Measurements from ENCODE around the gene KLHL40.
A peak's percentile ranks its signal among the peaks of the same experiment; 100 is the strongest.

The KLHL40 gene

DNA sequence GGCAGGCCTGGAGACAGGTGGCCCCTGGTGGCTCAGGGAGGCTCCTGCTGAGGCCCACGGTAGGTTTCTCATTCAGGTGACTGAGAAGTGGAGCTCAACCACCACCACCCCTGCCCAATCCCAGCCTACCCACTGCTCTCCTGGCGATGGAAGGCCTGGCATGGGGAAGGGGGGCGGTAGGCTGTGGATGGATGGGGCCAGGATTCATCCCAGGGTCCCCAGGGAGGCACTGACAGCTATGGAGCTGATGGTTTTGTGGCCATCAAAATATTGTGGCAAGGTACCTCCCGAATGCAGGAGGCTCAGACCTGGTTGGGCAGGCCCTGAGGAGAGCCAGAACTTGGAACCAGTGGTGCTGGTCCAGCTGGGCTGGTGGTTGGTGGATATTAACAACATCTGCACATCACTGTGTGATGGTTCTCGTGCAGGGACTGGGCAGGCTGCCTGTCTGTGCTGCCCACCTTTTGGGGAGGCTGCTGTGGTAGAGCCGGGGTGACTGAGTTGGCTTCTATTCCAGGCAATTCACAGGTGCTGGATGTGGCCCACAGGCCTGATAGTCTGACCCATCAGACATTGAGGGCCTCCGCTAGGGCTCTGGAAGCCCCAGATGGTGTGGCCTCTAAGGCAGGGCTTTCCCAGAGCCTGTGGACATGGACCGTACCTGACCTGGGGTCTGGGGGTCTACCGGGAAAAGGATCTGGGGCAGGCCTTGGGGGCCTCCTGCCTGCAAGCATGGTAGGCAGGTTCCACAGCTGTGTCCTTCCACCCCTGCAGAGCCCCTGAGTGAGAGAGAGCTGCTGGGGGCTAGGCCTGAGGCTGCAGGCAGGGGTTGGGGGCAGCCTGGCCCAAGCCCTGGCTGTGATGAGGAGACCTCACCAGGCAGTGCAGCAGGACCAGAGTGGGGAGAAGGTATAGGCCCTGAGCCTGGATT lies 28.4 kb upstream of the KLHL40 start:
- no peak for DNase-seq (ENCODE audit: low spot score)

DNA sequence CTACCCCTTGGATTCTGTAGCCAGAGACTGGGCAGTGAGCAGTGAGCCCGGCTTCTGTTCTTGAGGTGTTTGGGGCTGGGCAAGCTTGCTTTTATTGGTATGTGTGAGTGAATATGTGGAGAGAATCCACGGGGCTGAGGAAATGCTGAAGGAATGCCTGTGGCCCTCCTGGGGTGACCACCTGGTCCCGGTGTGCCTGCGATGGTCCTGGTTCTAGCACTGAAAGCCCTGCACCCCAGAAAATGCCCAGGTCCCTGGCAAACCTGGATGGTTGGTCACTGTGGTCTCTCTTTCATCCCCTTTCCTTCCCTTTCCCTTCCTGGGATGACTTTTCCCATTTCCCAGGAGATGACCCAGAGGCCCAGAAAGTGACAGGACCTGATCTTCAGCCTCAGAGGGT lies 27.7 kb upstream of the KLHL40 start:
- no peak for DNase-seq (ENCODE audit: low spot score)

DNA sequence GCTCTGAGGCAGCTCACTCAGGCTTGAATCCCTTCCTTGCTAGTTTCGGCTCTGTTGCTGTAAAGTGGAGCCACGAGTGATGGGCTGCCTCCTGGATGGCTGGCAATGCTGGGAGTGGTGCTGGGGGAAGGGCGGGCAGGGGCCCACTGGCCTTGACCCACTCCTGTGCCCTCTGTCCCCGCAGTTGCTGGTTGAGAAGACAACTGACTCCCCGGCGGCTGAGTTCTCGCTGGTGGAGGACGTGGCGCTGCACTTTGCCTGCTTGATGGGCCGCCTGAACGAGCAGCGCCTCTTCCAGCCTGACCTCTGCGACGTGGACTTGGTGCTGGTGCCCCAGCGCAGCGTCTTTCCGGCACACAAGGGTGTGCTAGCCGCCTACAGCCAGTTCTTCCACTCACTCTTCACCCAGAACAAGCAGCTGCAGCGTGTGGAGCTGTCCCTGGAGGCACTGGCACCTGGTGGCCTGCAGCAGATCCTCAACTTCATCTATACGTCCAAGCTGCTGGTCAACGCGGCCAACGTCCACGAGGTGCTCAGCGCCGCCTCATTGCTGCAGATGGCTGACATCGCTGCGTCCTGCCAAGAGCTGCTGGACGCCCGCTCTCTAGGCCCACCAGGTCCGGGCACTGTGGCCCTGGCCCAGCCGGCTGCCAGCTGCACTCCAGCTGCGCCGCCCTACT lies 27.1 kb upstream of the KLHL40 start:
- no peak for DNase-seq (ENCODE audit: low spot score)

DNA sequence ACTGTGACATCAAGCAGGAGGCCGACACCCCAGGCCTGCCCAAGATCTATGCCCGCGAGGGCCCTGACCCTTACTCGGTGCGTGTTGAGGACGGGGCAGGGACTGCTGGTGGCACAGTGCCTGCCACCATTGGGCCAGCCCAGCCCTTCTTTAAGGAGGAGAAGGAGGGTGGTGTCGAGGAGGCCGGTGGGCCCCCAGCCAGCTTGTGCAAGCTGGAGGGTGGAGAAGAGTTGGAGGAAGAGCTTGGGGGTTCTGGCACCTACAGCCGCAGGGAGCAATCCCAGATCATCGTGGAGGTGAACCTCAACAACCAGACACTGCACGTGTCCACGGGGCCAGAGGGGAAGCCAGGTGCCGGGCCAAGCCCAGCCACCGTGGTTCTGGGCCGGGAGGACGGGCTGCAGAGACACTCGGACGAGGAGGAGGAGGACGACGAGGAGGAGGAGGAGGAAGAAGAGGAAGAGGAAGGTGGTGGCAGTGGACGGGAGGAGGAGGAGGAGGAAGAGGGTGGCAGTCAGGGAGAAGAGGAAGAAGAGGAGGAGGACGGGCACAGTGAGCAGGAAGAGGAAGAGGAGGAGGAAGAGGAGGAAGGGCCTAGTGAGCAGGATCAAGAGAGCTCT lies 26.5 kb upstream of the KLHL40 start:
- no peak for DNase-seq (ENCODE audit: low spot score)

DNA sequence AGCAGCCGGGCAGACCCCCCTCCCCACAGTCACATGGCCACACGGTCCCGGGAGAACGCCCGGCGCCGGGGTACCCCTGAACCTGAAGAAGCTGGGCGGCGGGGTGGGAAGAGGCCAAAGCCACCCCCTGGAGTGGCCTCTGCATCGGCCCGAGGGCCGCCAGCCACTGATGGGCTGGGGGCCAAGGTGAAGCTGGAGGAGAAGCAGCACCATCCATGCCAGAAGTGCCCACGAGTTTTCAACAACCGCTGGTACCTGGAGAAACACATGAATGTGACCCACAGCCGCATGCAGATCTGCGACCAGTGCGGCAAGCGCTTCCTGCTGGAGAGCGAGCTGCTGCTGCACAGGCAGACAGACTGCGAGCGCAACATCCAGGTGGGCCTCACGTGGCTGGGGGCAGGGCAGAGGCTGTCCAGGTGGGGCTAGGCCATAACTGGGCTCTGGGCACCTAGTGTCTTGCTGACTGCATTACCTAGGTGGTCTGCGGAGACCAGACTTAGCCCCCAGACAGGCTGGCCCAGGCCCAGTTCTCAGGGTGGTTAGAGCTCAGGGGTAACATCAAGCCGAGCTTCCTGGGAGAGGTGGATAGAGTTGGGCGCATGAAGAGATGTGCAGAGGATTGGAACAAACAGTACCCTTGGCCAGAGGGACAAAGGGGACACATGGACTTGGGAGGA lies 25.7 kb upstream of the KLHL40 start:
- DNase-seq (ENCODE audit: low spot score), result no peak

DNA sequence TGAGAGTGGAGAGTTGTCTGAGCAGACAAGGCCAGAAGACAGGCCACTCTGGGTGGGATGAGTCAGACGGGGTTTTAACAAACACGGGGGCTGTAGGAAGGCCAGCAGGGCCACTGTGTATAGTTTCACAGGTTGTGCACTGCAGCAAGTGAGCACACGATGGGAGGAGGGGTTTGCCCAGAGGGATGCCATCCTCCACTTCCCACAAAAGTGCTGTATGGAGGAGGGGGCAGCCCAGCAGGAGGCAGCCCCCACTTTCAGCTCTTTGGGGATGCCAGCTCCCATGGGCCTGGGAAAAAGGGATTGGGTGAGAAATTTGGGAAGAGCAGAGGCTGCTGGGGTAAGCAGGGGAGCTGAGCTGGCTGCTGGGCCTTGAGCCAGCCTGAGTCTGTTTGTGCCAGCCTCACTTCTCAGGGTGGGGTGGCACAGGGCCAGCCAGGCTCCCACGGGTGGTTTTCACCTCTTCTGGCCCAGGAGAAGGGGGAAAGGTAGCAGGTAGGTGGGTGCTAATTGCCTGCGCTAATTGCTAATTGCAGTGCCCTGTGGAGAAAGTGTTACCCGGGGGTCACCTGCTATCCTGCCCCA lies 25.1 kb upstream of the KLHL40 start:
- DNase-seq (ENCODE audit: low spot score), result peak; percentile 9

DNA sequence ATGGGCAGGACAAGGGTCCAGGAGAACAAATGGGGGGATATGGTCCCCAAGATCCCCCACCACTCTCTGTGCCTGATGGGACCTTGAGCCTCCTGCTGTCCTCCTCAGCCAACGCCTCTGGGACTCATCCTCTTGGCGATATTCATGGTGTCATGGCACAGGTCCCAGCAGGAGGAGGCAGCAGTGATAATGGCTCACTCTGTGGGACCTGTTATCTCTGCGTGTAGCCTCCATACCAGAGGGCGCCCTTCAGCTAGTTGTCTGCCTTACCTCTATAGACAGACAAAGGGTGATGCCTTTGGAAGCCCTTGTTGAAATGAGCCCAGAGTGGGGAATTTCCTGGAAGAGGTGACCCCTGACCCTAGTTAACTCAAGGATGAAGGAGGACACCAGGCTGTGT lies 24.4 kb upstream of the KLHL40 start:
- DNase-seq (ENCODE audit: low spot score), result peak; percentile 11

DNA sequence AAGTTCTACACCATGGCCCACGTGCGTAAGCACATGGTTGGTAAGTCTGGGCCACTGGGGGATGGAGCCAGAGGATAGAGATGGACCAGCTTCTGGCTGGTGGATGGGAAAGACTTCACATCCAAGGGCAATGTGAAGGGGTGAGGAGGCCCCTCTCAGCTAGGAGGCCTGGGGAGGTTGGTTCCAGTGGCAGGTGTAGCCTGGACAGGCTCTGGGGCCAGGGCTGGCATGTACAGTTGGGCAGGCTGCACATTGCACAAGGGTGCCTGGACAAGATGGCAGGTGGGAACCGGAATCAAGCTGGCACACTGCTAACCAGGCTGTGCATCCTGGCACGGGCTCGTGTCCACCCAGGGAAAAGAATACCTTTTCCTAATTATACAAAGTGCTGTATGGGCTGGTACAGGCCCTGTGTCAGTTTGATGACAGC lies 23.7 kb upstream of the KLHL40 start:
- no peak for DNase-seq (ENCODE audit: low spot score)

DNA sequence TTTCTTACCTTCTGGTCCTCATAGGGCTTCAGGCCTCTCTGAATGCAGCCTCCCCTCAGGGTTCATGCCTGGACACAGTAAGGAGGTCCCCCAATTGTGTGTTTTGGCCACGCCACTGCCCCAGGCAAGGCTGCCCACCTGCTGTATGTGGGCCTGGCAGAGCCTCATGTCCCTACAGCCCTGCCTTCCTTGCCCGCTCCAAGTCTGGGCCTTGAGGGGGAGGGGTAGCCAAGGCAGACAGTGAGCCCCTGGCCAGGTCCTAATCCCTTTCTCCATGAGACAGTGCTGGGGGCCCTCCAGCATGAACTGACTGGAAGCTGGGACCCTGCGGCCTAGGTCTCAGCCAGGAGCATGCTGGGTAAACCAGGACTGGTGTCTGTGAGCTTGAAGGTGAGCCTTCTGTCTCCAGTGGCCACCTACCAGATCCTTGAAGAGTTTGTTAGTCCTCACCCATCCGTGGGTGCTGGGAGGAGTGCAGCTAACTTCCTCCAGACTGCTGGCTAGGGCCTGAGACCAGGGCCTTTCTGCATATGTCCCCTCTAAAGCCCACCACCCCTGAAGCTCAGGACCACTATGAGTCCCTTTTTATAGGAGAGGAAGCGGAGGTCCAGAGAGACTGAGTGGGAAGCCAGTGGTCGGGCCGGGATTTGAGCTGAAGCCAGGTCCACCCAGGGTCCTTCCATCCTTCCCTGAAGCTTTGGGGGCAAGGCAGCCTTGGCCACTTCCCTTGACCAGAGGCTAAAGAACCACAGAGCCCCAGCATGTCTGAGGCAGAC lies 23.1 kb upstream of the KLHL40 start:
- no peak for DNase-seq (ENCODE audit: low spot score)

DNA sequence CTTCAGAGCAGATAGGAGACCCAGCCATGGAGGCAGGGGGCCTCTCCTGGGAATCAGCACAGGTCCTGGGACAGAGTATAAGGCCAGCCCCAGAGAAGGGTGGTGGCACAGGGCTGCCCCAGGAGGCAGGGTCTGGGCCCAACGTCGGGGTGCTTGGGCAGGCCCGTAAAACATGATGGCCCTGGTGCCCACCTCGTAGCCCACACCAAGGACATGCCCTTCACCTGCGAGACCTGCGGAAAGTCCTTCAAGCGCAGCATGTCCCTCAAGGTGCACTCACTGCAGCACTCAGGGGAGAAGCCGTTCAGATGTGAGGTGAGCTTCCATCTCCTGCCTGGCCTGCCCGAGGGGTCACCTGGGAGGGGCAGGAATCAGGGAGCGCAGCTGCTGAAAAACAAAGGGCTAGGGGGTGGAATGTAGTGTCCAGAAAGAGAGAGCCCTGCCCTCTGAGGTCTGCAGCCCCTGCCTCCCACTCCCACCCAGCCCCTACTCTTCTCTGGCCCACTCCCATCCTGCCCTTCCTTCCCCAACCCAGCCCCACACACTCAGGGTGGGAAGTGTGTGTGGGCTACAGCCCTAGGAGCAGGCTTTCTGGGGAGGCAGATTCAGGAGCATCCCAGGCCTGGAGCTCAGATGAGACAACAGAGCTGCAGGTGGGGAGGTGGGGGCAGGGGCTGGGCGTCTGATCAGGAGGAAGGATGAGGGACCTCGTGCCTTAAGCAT lies 22.4 kb upstream of the KLHL40 start:
- peak; percentile 9 for DNase-seq (ENCODE audit: low spot score)

DNA sequence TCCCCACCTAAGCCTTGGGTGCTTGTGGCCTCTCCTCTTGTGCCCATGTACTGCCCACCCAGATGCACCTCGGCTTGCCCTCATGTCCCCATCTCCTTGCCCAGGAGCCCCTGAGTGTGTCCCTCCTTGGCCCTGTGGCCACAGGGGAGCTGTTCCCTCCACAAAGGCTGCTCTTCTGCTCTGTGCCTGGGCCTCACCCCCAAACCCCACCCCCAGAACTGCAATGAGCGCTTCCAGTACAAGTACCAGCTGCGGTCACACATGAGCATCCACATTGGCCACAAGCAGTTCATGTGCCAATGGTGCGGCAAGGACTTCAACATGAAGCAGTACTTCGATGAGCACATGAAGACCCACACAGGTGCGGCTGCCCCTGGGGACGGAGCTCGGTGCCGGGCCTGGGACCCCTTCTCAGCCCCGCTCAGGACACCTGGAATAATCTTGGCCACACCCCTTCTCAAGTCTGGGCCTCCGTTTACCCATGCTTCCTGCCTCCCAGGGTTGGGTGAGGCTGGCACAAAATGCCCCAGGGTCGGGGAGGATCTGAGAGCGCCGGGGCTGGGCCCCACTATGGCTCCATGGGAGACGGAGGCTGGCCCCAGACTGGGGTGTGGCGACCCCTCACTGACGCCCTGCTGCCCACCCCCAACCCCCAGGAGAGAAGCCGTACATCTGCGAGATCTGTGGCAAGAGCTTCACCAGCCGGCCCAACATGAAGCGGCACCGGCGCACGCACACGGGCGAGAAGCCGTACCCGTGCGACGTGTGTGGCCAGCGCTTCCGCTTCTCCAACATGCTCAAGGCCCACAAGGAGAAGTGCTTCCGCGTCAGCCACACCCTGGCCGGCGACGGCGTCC lies 21.5 kb upstream of the KLHL40 start:
- DNase-seq (ENCODE audit: low spot score), result peak; percentile 11

DNA sequence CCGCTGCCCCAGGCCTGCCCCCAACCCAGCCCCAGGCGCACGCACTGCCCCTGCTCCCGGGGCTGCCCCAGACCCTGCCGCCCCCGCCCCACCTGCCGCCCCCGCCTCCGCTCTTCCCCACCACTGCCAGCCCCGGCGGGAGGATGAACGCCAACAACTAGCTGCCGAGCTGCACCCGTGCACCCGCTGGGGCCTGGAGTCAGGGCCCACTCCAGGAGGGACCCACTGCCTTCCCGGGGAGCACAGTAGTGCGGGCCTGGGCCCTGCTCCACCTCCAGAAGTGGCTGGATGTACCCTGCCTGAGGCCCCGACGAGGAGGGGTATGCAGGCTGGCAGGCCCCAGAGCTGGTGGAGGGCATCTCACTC lies 20.9 kb upstream of the KLHL40 start:
- no peak for DNase-seq (ENCODE audit: low spot score)

DNA sequence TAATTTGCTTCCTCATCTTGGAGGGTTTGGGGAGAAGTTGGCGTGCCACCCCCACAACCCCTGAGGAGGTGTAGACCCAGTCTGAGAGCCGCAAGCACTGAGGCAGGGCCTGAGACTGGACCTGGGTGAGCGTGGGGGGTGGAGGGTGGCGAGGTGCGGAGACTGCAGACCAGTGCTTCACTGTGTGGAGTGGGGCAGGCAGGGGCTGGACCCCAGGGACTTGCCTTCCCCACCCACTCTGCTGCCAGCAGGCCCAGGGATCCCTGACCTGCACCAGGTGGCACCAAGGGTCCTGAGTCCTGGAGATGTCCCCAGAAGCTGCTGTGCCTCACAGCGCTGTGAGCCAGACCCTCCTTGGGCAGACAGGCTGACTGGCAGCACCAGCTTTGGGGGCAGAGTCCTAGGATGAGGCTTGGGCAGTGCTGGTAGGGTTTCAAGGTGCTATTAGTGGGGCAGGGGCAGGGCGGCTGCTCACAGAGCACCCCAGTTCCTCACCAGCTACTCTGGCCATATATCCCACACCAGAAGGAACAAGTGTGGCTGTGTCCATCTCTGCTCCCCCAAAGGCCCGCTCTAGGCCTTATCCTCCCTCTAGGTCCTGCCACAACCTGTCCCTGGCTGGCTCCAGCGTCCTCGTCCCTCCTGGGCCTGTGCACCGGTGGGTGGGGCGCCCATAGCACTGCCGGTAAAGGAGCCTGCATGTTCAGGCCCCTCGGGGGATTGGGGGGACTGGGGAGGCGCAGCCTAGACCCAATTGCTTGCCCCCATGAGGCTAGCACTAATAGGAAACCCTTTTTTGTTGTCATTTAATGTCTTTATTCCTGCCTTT lies 20.1 kb upstream of the KLHL40 start:
- peak; percentile 8 for DNase-seq (ENCODE audit: low spot score)

DNA sequence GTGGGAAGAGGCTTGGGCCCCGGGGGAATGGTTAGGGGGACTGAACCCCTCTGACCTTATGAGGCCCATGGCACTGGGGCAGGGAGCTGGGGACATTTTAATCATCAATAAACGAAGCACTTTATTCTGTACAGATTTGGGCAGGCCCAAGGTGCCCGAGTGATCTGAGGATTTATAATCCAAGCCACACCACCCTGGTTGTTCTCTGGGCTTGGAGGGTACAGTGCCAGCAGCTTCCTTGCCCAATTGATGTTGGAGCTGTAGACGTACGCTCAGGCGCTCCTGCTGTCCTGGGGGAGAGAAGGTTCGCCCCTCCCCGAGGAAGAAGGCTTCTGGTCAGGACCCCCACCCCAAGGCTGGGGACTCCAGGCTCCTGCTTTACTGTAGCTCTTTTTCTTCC lies 19.3 kb upstream of the KLHL40 start:
- DNase-seq (ENCODE audit: low spot score), result peak; percentile 9

DNA sequence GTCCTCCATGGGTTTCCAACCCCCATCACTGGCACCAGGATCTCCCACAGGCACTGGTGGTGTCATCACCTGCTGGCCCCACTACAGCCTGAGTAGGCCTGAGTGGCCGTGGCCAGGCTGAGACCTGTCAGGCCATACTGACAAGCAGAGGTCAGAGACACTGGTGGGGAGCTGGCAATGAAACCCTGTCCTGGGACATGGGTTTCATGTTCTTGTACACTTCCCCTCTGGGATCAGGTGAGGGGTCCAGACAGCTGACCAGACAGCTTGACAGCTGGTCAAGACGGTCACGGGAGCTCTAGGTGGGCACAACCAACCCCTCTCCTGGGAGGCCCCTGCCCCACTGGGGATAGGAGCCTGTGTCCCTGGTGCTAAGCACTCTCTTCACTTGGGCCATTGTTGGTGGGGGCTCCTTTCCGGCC lies 18.7 kb upstream of the KLHL40 start:
- peak; percentile 11 for DNase-seq (ENCODE audit: low spot score)

DNA sequence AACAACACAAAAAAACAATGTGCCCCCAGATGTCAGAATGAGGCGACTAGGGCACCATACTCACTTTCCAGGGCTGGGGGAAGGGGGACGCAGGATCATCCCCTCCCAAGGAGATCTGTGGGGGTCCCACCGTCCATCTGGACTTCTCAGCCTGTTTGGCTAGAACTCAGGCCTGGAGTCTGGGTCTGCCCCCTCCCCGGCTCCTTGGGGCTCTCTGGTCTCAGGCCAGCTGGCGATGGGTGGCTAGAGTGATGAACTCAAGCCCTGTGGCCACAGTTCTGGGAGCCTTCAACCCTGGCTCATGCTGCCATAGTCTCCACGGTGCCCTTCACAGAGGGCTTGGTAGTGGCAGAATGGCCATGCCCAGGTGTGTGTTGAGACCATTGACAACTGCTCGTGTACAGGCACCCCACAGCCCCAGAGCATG lies 18.2 kb upstream of the KLHL40 start:
- peak; percentile 9 for DNase-seq (ENCODE audit: low spot score)

DNA sequence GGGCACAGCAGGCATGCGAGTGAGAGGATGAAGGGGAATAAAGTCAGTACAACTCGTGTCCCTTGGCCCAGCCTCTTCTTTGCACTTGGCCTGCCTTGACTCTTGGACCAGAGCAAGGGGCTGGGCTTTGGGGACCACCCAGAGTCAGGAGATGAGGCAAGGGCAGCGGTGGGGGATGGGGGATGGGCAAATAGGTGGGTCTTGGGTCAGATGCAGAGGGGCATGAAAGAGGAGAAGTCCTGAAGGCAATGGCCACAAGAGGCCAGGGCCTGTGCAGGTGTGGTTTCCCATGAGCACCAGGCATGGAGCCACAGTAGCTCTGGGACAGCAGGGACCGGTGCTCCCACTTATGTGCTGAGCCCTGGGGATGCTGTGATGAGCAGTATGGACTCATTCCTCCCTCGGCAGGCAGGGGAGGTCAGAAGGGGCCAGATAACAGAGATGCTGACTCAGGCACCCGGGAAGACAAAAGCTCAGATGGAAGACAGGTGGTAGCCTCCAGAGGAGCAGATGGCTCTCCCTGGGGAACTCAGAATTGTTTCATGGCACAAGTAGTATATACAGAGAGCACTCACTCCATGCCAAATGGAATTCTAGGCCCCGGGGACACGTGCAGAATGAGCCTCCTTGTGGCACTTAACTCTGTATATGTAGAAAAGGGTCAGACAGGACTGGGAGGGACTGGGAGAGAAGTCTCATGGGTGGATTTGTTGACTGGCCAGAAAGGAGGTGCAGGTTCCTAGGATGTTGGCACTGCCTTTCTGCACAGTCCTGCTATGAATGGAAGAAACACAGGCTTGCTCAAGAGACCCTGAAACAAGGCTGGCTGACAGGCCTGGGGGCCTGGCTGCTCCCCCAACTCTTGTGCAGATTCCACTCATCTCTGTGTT lies 17.6 kb upstream of the KLHL40 start:
- peak; percentile 11 for DNase-seq (ENCODE audit: low spot score)

DNA sequence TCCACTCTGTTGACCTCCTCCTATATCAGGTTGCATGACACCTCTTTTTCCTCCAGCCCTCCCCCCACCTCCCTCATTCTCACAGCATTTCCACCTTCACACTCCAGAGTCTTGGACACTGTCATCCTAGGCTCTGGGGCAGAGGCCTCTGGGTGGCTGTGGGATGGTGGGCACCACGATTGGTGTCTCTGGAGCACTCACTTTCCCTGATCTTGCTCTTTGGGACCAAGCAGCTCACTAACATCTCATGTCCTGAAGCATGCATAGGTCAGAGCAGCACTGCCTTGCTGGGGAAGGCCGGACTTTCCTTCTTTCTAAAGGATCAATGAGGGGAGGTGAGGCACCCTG lies 16.9 kb upstream of the KLHL40 start:
- DNase-seq (ENCODE audit: low spot score), result peak; percentile 7

Measured in AG20443 (cell line).